Measurements from ENCODE around the gene BMP2K.
"Not testable (repeated sequence)": the region's sequence is repeated elsewhere in the genome, so short reads cannot be mapped to it uniquely, and the experiment has no call there.

BMP2K gene

DNA sequence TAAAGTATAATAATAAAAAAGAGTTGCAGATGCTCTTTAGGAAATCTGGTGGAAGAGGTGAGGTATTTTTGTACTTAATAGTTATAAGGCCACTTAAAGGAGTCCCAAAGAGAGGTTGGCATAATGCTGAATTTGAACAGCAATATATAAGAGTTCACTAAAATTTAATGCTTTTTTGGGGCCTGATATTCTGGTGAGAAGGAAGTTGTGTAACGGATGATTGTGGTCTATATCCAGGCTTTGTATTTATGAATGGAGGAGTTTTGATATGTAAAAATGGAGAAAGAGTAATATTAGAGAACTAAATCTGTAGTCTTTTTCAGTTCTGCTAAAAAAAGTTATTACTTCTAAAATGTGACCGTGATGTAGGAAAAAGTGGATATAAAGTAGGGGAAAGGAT lies 20.4 kb downstream of the BMP2K start:
- DNase-seq: no peak

DNA sequence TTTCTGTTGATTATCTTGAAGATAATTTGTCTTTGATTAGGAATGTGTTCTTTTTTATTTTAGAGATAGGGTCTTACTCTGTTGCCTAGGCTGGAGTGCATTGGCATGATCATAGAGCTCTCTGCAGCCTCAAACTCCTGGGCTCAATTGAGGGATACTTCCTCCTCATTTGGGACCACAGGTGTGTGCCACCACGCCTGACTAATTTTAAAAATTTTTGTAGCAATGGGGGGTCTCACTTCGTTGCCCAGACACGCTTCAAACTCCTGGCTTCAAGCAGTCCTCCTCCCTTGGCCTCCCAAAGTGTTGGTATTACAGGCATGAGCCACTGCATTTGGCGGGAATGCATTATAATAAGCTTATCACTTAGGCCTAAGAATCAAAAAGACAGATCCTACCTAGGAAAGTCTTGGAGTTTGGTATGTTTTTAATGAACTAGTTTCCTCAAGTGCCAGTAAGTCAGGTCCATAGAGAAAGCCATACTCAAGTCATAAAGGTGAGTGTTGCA lies 21.7 kb downstream of the BMP2K start:
- no peak for DNase-seq

DNA sequence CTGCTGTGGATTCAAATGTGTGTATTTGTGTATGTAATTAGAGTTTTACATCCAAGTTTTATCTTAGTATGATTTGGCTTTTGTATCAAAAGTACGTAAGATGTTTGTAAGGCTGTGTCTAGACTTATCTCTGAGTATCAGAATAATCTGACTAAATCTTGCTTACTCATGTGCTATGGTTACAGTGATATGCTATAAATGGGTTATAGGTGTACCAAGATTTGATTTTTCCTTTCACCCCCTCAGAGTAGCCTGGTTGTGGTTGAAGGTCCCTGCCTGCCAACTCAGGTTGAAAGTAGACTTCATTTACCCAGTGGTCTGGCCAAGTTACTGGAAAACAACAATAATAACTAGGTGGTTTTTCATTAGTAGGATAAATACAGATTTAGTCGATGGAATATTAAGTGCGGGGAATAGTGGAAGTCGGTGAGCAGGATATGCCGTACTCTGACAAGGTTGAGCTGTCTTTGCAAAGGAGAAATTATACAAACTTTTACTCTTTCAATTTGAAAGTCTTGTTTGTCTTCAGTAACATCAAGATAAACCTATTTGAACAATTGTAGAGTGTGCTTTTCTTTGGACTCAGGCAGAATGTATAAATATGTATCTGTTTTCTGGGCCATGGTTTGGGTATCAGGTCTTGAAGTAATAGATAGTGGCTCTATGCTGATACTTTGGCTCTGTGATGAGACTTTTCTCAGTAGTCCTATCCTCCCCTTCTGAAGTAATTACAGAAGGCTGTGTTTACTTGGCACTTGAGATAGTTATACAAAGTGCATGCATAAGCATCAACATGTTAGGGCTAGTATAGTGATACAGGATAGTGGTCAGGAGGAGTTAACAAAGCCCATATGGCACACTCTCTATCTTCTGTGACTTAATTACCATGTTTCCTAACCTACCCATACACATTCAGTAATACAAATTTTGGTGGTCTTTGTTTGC lies 23.7 kb downstream of the BMP2K start:
- DNase-seq: no peak

DNA sequence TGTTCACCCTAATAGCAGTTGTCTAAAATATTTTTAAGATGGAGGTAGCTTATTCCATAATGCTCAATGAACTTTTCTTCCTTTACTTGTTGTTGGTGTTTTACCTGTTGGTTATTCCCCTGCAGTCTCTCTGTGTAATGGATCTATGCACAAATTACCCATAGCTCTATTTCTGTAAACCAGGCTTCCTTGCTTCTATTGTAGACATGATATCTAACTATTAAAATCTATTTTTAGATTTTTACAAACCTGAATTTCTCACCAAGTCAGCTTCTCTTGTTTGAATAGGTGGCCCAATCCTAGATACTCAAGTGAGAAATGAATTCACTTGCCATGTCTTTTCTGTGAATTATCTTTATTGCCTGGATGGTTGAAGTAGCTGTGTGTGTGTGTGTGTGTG lies 24.8 kb downstream of the BMP2K start:
- no peak for DNase-seq

DNA sequence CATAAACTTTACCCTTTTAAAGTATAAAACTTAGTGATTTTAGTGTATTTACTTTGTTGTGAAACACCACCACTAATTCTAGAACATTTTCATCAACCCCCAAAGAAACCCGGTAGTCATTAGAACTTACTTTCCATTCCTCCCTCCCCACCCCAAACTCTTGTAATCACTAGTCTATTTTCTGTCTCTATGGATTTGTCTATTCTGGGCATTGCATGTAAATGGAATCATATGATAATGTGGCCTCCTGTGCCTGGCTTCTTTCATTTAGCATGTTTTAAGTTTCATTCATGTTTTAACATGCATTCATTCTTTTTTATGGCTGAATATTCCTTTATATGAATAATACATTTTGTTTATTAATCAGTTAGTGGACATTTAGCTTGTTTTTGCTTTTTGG lies 27.8 kb downstream of the BMP2K start:
- DNase-seq: no peak

DNA sequence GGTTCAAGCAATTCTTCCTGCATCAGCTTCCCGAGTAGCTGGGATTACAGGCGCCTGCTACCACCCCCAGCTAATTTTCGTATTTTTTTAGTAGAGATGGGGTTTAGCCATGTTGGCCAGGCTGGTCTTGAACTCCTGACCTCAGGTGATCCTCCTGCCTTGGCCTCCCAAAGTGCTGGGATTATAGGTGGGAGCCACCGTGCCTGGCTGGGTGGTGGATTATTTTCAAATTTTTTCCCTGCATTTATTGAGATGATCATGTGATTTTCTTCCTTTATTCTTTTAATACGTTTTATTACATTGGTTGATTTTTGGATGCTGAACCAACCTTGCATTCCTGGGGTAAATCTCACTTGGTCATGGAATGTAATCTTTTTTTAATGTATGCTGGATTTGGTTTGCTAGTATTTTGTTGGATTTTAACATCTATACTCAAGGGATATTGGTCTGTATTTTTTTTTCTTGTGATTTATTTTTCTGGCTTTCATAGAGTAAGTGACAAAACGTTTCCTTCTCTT lies 30.9 kb downstream of the BMP2K start:
- no peak for DNase-seq

DNA sequence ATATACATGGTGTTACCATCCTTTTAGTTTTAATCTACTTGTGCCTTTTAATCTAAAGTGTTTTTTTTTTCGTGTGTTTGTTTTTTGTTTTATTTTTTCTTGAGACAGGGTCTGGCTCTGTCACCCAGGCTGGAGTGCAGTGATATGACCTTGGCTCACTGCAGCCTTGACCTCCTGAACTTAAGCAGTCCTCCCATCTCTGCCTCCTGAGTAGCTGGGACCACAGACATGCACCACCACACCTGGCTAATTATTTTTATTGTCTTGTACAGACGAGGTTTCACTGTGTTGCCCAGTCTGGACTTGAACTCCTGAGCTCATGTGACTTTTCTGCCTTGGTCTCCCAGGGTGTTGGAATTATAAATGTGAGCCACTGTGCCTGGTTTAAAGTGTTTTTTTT lies 33.1 kb downstream of the BMP2K start:
- DNase-seq: no peak

DNA sequence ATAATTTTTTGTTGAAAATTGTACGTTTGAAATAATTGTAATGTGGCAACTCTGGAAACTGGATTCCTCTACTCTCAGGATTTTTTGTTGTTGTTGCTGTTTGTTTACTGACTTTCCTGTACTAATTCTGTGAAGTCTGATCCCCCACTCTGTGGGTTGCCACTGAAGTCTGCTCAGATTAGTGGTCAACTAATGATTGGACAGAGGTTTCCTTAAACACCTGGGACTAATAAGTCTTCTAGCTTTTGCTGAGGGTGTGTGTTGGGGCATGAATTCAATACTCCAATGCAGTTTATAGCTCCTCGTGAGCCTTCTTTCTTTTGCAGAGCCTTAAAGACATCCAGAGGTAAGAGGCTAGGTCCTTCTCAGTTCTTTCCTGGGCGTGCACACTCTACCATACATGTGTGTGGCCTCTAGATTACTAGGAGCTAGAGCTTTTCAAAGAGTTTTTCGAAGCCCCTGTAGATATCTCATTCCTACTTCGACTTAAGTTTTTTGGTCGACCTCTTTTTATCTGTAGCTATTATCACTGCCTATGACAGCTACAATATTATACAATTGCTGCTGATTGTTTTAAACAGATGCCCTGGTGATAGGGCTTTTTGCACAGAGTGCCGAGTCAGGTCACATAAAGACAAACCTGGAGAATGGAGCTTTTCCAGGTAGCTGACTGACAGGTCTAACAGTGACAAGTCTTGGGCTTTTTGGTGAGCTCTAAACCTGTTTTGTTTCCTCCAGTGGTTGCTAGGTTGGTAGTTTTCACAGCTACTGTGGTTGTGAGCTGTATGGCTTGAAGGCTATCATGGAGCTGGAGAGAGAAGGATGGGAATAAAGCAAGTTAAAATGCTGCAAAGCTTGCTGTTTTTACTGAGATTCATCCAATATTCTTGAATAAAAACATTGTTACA lies 34.0 kb downstream of the BMP2K start:
- DNase-seq: no peak

DNA sequence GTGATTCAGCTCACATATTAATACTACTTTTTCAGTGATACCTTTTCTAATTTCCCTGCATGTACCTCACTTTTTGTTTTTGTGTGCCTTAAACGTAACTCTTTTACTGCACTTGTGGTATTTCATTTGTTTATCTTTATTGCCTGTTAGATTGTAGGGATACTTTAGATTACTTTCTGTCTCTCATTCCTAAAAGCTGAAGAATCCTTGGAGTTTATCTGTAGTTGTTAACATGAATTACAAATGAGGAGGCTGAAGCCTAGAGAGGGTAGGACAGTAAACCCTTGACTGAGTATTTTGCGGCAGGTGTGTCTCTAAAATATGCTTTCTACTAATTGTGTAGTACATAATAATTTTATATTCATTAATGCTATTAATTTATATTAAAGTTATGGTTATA lies 34.9 kb downstream of the BMP2K start:
- no peak for DNase-seq

DNA sequence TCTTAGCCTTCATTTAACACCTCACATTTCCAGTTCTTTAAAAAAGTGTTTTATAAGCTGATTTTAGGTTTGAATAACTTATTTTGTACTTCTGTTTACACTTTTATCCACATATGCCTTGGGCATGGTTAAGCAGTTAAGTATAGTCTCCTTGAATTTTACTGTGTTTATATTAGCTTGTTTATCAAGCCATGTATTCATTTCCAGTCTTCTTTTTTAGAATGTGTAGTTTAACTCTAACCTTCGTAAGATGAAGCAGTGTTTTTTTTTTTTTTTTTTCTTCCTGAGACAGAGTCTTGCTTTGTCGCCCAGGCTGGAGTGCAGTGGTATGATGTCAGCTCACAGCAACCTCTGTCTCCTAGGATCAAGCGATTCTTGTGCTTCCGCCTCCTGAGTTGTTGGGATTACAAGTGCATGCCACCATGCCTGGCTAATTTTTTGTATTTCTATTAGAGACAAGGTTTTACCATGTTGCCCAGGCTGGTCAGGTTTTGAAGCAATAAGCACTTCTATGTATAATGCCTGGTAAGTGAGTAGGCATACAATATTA lies 42.5 kb downstream of the BMP2K start:
- no peak for DNase-seq

DNA sequence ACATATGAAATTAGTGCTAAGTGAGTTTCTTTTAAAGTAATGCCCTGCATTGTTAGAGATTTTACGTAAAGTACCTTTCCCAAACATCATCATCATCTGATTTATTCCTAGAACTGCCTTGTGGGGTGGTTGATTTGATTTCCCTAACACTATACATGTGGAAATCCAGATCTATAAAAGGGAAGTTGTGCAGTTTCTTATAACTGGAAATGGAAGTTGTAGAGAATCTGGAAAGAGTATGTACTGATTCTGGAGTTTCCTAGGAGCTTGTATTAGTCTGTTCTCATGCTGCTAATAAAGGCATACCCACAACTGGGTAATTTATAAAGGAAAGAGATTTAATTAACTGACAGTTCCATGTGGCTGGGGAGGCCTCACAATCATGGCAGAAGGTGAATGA lies 47.9 kb downstream of the BMP2K start:
- no peak for DNase-seq

DNA sequence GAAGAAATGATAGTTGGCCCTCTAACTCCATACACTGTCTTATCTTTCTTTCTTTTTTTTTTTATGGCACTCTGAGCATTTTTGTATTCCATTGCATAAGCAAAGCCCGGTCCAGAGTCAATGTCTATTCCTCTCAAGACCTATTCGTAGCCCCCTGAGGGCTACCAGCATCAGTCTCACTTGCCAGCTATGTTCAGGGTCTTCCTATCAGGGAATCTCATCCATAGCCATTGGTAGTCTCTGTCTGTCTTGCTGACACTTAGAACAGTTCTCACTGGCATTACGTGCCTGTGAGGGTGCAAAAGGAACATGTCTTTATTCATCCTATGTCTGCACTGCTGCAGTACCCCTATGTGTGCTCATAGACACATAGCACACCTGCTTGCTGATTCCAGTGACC lies 51.0 kb downstream of the BMP2K start:
- DNase-seq: no peak

DNA sequence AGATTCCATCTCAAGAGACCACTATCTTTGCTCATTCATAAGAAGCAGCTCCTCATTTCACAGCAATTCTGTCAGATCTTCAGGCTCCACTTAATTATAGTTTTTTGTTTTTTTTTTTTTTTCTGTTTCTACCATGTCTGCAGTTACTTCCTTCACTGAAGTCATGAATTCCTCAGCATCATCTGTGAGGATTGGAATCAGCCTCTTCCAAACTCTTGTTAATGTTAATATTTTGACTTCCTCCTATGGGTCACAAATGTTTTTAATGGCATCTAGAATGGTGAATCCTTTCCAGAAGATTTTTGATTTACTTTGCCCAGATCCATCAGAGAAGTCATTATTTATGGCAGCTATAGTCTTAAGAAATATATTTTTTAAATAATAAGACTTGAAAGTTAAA lies 53.1 kb downstream of the BMP2K start:
- no peak for DNase-seq

DNA sequence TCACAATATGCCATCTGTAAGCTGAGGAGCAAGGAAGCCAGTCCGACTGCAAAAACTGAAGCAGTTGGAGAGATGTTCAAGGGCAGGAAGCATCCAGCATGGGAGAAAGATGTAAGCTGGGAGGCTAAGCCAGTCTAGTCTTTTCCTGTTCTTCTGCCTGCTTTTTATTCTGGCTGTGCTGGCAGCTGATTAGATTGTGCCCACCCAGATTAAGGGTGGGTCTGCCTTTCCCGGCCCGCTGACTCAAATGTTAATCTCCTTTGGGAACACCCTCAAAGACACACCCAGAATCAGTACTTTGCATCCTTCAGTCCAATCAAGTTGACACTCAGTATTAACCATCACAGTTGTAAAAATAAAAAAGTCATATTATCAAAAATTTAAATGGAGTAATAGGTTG lies 63.5 kb downstream of the BMP2K start:
- not testable (repeated sequence) for DNase-seq

DNA sequence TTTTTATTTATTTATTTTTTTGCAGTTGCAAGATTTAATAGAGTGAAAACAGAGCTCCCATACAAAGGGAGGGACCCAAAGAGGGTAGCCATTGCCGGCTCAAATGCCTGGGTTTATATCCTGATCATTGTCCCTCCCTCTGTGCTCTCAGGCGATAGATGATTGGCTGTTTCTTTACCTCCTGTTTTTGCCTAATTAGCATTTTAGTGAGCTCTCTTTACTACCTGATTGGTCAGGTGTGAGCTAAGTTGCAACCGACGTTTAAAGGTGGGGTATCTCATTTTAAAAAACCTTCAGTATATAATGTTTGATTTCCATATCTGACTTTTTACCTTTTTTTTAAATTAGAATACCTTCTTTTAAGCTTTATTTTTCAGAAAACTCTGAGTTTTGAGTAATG lies 64.1 kb downstream of the BMP2K start:
- not testable (repeated sequence) for DNase-seq

DNA sequence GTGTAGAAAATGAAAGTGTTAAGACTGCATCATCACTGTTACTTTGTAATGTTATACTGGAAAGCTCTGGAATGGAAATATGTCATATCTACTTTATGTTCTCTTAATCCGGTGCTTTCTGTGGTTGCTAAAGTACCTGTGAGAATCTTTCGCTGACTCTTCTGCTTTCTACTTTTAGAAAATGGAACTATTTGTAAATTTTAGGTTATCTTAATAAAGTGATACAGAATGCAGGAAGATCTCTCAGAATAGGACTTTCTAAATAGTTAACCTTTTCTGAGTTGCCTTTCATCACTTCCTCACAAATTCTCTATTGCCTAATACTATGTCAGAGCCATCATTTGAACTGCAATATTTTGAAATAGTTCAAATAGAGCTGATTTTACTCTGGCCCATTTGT lies 69.3 kb downstream of the BMP2K start:
- DNase-seq: no peak

DNA sequence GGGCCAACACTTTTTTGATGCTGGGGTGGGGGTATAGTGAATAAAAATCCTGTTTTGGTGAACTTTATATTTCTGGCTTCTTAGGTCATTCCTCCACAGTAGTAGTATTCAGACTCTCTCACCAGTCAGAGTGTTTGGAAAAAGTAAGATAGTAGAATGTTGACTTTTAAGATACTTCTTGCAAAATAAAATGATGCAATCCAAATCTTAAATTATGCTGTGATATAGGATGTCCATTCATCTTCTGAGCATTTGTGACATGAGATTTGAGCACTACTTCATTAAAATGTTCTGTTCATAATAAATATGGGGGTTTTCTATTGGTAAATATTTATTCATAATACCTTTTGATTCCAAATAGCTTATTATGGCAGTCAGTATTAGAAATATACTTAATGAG lies 70.1 kb downstream of the BMP2K start:
- no peak for DNase-seq

DNA sequence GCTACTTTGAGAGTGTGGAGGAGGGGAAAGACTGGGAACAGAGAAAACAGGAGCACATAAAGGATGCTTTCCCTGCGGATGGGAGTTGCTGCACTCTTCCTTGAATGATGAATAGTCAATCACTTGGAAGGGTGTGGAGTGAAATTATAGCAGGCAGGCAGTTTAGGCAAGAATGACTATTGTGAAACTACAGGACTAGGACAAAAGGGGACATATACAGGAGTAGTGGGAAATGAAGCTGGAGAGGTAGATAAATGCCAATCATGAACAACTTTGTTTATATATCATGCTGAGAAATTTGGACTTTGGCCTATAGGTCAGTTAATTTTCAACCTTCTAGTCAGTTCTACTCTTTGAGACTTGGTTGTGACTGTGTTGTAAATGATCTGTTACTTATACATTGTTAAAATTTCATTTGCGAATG lies 86.2 kb downstream of the BMP2K start:
- DNase-seq: no peak

DNA sequence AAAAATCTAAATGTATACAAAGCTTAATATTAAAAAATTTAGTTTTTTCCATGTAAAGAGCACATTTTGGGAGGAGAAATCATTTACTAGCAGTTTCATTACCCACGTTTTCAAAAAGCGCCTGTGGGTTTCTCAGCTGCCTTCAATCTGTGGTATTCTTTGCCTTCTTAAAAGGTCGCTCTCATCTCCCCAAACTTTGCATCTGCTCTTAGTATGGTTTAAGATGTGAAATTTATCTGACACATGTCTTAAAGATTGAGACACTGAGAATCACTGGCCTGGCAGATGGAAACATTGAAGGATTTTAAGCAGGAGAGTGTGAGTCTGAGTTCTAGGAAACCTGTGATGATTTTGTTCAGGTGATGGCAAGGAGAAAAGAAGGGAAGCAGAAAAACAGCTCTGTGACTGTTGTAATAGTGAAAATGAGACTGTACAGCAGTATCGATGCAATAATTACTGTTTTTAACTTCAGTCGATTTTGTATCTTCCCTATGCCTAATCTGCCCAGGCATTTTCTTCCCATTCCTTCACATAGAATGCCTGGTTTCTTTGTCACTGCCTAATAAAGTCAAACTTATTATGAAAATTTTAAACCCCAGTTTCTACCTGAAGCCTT lies 87.2 kb downstream of the BMP2K start:
- DNase-seq: no peak

DNA sequence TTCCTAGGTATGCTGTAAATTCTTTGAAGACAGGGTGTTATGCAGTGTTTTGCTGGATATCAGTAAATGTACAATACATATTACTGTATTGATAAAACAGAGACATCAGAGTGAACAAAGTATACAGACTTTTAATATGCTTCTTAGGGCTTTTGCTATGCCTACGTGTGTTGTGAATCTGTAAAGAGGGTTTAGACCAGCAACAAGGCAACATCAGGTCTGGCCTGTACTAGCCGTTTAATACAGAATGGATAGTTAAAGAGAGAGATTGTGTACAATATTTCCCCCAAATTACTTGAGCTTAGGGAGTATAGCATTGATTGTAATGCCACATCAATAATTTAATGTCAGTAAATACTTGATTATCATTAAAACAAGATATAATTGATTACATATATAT lies 87.8 kb downstream of the BMP2K start:
- DNase-seq: no peak

DNA sequence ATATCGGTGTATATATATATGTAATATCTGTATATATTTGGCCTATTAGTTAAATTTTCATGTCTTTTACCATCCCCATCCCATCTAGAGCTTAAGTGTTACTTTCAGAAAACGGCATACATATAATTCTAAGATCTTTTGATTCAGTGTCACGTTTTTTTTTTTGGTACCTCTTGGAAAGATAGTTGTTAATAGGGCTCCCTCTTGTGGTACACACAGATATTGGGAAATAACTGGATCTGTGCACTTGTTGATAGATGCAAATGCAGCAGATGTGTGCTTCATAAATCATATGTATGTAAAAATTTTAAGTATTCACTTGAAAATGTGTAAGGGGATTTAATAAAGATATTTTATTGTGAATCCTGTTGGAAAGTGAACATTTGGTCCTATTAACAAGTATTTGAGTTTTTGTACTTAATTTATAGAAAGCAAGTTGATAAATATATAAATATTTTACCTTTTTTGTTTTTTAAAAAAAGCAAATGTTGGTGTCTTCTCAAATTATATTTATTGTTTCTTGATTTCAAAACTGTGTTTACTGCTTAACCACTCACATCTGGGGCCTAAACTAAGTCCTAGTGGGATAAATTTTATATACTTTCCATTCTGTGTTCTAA lies 88.4 kb downstream of the BMP2K start:
- no peak for DNase-seq

DNA sequence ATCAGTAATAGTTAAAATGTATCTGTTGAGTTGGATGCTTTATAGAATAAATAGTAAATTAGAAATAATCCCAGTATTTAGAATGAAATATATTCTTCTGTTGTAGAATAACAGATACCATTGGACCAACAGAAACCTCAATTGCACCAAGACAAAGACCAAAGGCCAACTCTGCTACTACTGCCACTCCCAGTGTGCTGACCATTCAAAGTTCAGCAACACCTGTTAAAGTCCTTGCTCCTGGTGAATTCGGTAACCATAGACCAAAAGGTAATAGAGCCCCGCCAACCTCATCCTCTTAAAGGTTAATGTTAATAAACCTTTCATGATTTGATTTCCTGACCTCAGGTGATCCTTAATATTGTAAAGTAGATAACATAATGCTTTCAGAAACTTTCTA lies 89.3 kb downstream of the BMP2K start:
- no peak for DNase-seq

Data from stimulated activated CD8-positive, alpha-beta memory T cell treated with anti-CD3 and anti-CD28 coated beads, Interleukin-4, amount 100 ng/mL, for 48 hours (primary cell).